HG02678 (cell line): ENCODE measurements around the gene ATP6V1F.

Experiments used
- ATAC-seq: cut with Tn5 transposase; IDR thresholded peaks from one replicate; pipeline ENCODE4 v1.9.1; 2021; ENCODE audit warnings: mild to moderate bottlenecking, moderate library complexity; ENCODE audit not compliant: unreplicated experiment

The ATP6V1F gene

GRCh38 chr7:128847721-128848211 lies 14.9 kb upstream of the ATP6V1F start:
- ATAC-seq, result no peak

DNA sequence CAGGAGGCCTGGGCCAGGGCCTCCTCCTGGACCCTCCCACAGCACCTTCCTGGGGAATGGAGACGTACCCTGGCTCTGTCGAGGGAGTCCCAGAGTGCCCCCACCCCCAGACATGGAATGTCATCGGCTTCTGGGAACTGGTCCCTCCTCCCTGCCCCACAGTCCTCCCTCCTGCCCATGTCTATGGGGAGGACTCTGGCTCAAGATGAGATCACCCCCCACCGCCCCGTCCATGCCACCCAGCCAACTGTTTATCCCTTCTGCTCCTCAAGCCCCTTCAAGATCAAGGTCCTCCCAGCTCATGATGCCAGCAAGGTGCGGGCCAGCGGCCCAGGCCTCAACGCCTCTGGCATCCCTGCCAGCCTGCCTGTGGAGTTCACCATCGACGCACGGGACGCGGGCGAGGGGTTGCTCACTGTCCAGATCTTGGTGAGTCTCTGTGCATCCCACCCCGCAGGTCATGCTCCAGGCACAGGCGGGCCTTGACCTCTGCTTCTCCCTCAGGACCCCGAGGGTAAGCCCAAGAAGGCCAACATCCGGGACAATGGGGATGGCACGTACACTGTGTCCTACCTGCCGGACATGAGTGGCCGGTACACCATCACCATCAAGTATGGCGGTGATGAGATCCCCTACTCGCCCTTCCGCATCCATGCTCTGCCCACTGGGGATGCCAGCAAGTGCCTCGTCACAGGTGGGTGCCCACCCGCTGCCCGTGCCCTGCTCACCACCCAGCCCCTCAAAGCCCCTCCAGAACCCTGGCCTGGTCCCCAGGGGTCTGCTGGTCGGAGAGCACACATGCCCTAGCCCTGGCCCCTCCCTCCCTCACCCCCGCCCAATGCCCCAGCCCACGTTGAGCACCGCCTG lies 14.1 kb upstream of the ATP6V1F start:
- no peak for ATAC-seq

GRCh38 chr7:128849156-128849515 lies 13.5 kb upstream of the ATP6V1F start:
- no peak for ATAC-seq

GRCh38 chr7:128849804-128850490 lies 12.7 kb upstream of the ATP6V1F start:
- ATAC-seq, result no peak

- no peak for ATAC-seq
These were observed 10.0 kb upstream of the ATP6V1F start for GRCh38 chr7:128852537-128853254.

GRCh38 chr7:128853799-128854198 lies 8.9 kb upstream of the ATP6V1F start:
- ATAC-seq, result no peak

- no peak for ATAC-seq
These were observed 8.3 kb upstream of the ATP6V1F start for GRCh38 chr7:128854396-128854795.

- ATAC-seq, result no peak
These were observed 7.1 kb upstream of the ATP6V1F start for GRCh38 chr7:128855559-128855958.

- no peak for ATAC-seq
These were observed 6.5 kb upstream of the ATP6V1F start for GRCh38 chr7:128856001-128856718.

DNA sequence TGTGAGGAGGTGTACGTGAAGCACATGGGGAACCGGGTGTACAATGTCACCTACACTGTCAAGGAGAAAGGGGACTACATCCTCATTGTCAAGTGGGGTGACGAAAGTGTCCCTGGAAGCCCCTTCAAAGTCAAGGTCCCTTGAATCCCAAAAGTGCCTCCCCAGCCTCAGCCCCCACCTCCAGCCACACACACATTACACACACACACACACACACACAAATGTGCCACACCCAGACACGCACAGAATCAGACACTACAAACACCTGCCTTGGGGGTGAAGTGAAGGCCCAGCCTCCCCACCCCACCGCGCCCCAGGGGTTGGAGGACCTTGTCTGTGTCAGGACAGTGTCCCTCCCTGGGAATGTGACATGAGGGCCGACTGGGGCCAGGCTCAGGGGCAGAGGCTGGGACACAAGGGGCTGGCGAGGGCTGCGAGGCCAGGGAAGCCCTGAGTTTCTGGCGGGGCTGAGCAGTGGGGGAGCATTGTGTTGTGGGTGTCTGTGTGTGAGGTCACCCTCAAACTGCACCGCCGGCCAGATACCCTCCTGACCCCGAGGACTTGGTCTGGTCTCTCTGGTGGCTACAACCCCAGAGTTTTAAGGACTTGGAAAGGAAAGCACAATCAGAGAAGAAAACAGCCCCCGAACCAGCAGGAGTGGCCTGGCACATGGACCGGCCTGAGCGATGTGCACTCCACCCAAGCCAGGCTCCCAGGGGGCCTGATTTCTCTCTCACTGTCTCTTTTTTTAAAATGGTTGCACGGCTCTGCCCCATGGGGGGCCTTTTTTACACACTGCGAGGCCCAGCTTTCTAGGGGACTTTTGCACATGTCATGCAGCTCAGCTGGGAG lies 4.0 kb upstream of the ATP6V1F start:
- no peak for ATAC-seq

- ATAC-seq, result no peak
These were observed 3.2 kb upstream of the ATP6V1F start for GRCh38 chr7:128859232-128860157.

DNA sequence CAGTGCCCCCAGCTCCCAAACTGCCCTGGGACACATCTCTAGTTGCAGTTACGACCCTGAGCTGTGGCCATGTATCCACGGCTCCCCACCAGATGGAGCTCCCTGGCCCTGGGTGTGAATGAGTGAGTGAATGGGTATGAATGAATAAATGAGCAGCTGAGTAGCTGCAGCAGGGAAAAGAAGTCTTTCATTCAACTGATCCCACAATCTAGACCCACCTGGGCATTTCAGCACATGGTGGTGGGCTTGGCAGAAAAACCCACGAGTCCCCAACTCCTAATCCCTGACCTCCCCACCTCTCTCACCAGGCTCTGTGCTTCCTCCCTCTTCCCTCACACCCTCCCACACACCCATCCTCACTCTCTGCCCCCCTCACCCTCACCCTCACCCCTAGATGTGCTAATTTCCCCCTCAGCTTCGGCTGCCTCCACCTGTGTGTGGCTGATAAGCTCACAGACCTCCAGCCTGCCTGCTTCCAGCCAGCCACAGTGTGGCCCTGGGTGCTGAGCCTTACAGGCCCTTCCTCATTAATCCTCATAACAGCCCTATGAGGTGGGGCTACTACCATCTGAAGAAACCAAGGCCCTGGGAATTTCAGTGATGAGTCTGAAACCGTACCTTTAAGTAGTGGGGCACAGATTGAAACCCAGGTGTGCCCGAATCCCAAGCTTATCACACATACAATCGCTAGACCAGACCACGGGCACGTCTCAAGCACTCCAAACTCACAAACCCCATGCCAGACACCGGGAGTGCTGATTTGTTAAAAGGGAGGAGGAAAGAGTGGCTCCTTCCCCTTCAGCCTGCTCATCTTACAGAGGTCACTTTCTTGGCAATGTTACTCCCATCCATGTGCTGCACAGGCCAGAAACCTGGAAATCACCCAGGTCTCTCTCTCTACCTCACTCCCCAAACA lies 2.2 kb upstream of the ATP6V1F start:
- no peak for ATAC-seq

DNA sequence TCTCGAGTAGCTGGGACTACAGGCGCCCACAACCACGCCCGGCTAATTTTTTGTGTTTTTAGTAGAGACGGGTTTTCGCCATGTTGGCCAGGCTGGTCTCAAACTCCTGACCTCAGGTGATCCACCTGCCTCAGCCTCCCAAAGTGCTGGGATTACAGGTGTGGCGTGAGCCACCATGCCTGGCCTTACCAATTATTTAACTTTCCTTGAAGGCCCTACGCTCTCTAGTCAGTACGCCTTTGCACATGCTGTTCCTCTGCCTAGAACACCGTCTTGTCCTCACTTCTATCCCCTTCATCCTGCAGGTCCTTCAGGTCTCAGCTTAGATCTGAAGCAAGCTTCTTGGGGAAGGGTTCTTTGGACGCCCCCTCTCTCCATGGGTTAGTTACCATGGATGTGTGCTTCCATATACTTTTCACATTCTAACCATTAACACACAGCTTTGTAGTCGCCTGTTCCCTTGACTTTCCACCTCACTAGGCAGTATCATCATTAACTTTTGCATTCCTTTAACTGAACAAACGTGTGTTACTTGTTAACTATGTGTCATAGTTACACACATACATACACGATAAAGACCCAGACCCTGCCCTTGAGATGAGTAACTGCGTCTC lies 592 bp upstream of the ATP6V1F start:
- no peak for ATAC-seq

DNA sequence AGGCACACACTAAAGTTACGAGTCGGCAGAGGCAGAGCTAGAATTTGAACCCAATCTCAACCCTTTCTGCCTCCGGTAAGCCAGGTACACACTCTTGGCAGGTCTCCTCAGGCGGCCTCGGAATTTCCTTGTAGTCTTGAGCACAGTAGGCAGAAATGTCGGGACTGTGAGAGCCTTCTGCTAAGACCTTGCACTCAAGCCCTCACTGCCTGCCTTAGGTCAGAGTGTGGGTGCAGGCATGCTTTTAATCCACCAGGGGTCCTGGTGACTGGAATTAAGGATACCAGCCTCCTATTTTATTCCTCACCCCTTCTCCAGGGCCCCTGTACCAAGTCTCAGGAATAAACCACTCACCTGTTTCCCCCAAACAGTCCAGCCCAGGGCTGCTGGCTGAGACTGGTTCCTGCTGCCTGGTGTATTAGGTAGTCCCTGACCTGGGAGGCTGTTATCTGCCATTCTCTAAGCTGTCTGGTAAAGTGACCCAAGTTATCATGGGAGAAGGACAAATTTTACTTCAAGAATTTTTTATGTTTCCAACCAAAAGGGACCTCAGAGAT lies 855 bp downstream of the ATP6V1F start:
- ATAC-seq, result peak; percentile 27

GRCh38 chr7:128865303-128865702 lies 2.6 kb downstream of the ATP6V1F start:
- ATAC-seq, result no peak

- no peak for ATAC-seq
These were observed 3.6 kb downstream of the ATP6V1F start for GRCh38 chr7:128865996-128866877.
